ENCODE measurements around the gene PLPP1.

PLPP1 gene

DNA sequence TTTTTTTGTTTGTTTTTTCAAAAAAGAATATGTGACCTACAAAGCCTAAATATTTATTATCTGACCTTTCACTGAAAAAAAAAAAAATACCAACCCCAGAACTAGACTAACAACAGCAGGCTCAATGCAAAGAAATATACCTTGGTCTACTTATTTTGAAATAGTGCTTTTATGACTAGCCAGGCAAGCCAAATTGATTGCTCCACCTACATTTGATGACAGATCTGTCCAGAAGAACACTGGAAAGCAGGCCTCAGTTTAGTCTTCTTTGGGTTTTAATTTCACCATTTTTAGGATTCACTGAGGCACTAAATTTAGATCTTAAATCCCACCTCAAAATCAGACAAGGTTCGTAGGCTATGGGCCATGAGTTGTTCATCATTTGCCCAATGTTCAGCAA, 97.3 kb downstream of the PLPP1 start:
- H3K4me3 ChIP-seq (ENCODE audit: low read length), result no peak overlapping the region
- no peak overlapping the region for H3K4me2 ChIP-seq (ENCODE audit: low read length)
- no peaks in the 10 kb centered on the region for H3K9me3 ChIP-seq (ENCODE audit: insufficient read depth, low read length)
- H4K20me1 ChIP-seq (ENCODE audit: insufficient read depth, low read length), result no peaks in the 10 kb centered on the region
- no peak overlapping the region for H3K9ac ChIP-seq (ENCODE audit: low read length)
- no peak overlapping the region for H2AFZ ChIP-seq (ENCODE audit: low read depth, low read length)
- TF ChIP-seq, protein P1, sequence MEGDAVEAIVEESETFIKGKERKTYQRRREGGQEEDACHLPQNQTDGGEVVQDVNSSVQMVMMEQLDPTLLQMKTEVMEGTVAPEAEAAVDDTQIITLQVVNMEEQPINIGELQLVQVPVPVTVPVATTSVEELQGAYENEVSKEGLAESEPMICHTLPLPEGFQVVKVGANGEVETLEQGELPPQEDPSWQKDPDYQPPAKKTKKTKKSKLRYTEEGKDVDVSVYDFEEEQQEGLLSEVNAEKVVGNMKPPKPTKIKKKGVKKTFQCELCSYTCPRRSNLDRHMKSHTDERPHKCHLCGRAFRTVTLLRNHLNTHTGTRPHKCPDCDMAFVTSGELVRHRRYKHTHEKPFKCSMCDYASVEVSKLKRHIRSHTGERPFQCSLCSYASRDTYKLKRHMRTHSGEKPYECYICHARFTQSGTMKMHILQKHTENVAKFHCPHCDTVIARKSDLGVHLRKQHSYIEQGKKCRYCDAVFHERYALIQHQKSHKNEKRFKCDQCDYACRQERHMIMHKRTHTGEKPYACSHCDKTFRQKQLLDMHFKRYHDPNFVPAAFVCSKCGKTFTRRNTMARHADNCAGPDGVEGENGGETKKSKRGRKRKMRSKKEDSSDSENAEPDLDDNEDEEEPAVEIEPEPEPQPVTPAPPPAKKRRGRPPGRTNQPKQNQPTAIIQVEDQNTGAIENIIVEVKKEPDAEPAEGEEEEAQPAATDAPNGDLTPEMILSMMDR (IDR thresholded peaks at IDR 0.05; ENCODE audit: low read depth, low read length), result no peak
- no peak for TF ChIP-seq EZH2phosphoT487 (IDR thresholded peaks at IDR 0.05; ENCODE audit: low read depth)
- no peaks in the 10 kb centered on the region for H3K4me1 ChIP-seq (ENCODE audit: low read length)
- no peaks in the 10 kb centered on the region for H3K79me2 ChIP-seq (ENCODE audit: low read length)
- no peaks in the 10 kb centered on the region for H3K27me3 ChIP-seq (ENCODE audit: low read depth, low read length)
- H3K36me3 ChIP-seq (replicated peaks; ENCODE audit: low read depth, low read length), result peaks cover 3% of the 10 kb centered on the region
- H3K27ac ChIP-seq (ENCODE audit: low read length), result no peak overlapping the region

DNA sequence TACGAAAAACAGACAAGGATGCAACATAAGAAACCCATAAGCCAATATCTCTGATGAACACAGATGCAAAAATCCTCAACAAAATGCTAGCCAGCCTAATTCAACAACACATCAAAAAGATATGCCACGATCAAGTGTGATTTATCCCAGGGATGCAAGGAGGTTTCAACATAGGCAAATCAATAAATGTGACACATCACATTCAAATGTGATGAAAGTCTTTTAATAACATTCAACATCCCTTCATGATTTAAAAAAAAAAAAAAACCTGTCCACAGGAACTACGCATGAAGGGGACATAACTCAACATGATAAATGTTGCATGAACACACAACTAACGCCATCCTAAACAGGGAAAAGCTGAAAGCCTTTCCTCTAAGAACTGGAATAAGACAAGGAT, 102.2 kb downstream of the PLPP1 start:
- Histone ChIP-seq H3K79me2 (ENCODE audit: low read length) (no peaks in the 10 kb centered on the region), H3K4me2 (ENCODE audit: low read length) (no peak overlapping the region), H3K27me3 (ENCODE audit: low read depth, low read length) (no peaks in the 10 kb centered on the region), H3K27ac (ENCODE audit: low read length) (no peak overlapping the region), H2AFZ (ENCODE audit: low read depth, low read length) (no peak overlapping the region), H3K4me3 (ENCODE audit: low read length) (no peak overlapping the region), H3K9me3 (ENCODE audit: insufficient read depth, low read length) (no peaks in the 10 kb centered on the region), H4K20me1 (ENCODE audit: insufficient read depth, low read length) (no peaks in the 10 kb centered on the region), H3K9ac (ENCODE audit: low read length) (no peak overlapping the region), H3K4me1 (ENCODE audit: low read length) (no peaks in the 10 kb centered on the region), H3K36me3 (replicated peaks; ENCODE audit: low read depth, low read length) (peaks cover 23% of the 10 kb centered on the region)
- TF ChIP-seq EZH2phosphoT487 (IDR thresholded peaks at IDR 0.05; ENCODE audit: low read depth), result no peak
- TF ChIP-seq, protein P1 (IDR thresholded peaks at IDR 0.05; ENCODE audit: low read depth, low read length), result no peak

DNA sequence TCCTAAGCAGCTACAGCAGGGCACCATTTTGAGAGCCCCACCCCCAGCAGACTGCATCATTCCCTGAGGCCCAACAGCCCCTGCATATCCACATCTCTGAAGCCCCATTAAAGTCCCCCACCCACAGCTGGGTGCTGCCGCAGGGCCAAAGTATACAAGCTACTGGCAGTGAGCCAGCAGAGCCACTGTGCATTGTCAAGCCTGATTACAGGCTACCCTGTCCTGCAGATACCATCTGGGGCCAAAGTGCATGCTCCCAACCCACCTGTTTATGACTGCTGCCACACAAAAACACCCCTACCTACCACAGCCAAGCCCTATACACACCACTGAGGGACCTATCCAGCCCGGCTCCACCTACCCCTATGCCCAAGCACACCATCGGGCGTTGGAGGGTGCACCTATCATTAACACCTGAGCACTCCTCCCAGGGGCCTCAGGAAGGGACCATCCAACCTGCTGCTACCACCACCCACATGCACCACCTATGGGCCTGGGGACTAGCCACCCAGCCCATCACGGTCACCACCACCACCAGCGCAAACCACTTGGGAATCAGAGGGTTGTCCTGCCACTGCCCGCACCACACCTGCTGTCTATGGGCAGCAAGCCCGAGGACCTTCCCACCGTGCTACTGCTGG, 105.0 kb downstream of the PLPP1 start:
- Histone ChIP-seq H3K36me3 (replicated peaks; ENCODE audit: low read depth, low read length) (peaks cover 37% of the 10 kb centered on the region), H3K4me2 (ENCODE audit: low read length) (no peak overlapping the region), H3K27ac (ENCODE audit: low read length) (no peak overlapping the region), H3K9ac (ENCODE audit: low read length) (no peak overlapping the region), H3K9me3 (ENCODE audit: insufficient read depth, low read length) (no peaks in the 10 kb centered on the region), H3K4me1 (ENCODE audit: low read length) (no peaks in the 10 kb centered on the region), H3K4me3 (ENCODE audit: low read length) (no peak overlapping the region), H3K27me3 (ENCODE audit: low read depth, low read length) (no peaks in the 10 kb centered on the region), H4K20me1 (ENCODE audit: insufficient read depth, low read length) (no peaks in the 10 kb centered on the region), H2AFZ (ENCODE audit: low read depth, low read length) (no peak overlapping the region), H3K79me2 (ENCODE audit: low read length) (no peaks in the 10 kb centered on the region)
- TF ChIP-seq, protein P1 (IDR thresholded peaks at IDR 0.05; ENCODE audit: low read depth, low read length), result no peak
- TF ChIP-seq EZH2phosphoT487 (IDR thresholded peaks at IDR 0.05; ENCODE audit: low read depth), result no peak

DNA sequence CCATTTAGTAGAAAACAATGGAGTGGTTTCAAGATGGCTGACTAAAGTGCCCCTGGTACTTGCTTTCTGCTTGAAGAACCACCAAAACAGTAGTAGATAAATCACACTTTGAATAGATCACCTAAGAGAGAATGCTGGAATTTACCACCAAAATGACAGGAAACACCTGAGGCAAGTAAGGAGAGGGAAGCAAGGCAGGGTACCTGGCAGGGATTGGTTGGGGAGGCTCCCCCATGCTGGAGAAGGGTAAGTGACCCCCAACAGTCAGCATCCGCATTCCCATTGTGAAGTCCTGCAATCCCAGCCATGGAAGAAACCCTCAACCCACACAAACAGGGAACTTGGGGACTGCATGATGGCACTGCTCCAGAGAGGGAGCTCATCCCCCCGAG, 105.5 kb downstream of the PLPP1 start:
- H2AFZ ChIP-seq (ENCODE audit: low read depth, low read length), result no peak overlapping the region
- no peak for TF ChIP-seq EZH2phosphoT487 (IDR thresholded peaks at IDR 0.05; ENCODE audit: low read depth)
- TF ChIP-seq, protein P1 (IDR thresholded peaks at IDR 0.05; ENCODE audit: low read depth, low read length), result no peak
- H3K27me3 ChIP-seq (ENCODE audit: low read depth, low read length), result no peaks in the 10 kb centered on the region
- H4K20me1 ChIP-seq (ENCODE audit: insufficient read depth, low read length), result no peaks in the 10 kb centered on the region
- peaks cover 37% of the 10 kb centered on the region for H3K36me3 ChIP-seq (replicated peaks; ENCODE audit: low read depth, low read length)
- H3K27ac ChIP-seq (ENCODE audit: low read length), result no peak overlapping the region
- no peaks in the 10 kb centered on the region for H3K9me3 ChIP-seq (ENCODE audit: insufficient read depth, low read length)
- no peak overlapping the region for H3K4me2 ChIP-seq (ENCODE audit: low read length)
- H3K9ac ChIP-seq (ENCODE audit: low read length), result no peak overlapping the region
- H3K79me2 ChIP-seq (ENCODE audit: low read length), result no peaks in the 10 kb centered on the region
- H3K4me1 ChIP-seq (ENCODE audit: low read length), result no peaks in the 10 kb centered on the region
- H3K4me3 ChIP-seq (ENCODE audit: low read length), result no peak overlapping the region

Measured in OCI-LY3 (cell line).